ENCODE results near the gene KCNQ5.

KCNQ5 gene

GRCh38 chr6:72740135-72740534 is 118.3 kb downstream of the KCNQ5 start:
- no peak for DNase-seq (ENCODE audit: low read depth in 4 of 4, low spot score in 1 of 4)

GRCh38 chr6:72741083-72741482 is 119.2 kb downstream of the KCNQ5 start:
- no peak for DNase-seq (ENCODE audit: low read depth in 4 of 4, low spot score in 1 of 4)

- no peak for DNase-seq (ENCODE audit: low read depth in 4 of 4, low spot score in 1 of 4)
Measured at GRCh38 chr6:72742001-72742673, 120.3 kb downstream of the KCNQ5 start.

- no peak for DNase-seq (ENCODE audit: low read depth in 4 of 4, low spot score in 1 of 4)
Measured at GRCh38 chr6:72746276-72746675, 124.4 kb downstream of the KCNQ5 start.

- no peak for DNase-seq (ENCODE audit: low read depth in 4 of 4, low spot score in 1 of 4)
Measured at GRCh38 chr6:72748759-72749158, 126.9 kb downstream of the KCNQ5 start.

- DNase-seq (ENCODE audit: low read depth in 4 of 4, low spot score in 1 of 4), result no peak
Measured at GRCh38 chr6:72755752-72756151, 133.9 kb downstream of the KCNQ5 start.

GRCh38 chr6:72757048-72757447 is 135.2 kb downstream of the KCNQ5 start:
- DNase-seq (ENCODE audit: low read depth in 4 of 4, low spot score in 1 of 4), result no peak

- no peak for DNase-seq (ENCODE audit: low read depth in 4 of 4, low spot score in 1 of 4)
Measured at GRCh38 chr6:72757926-72758325, 136.1 kb downstream of the KCNQ5 start.

GRCh38 chr6:72758901-72759300 is 137.0 kb downstream of the KCNQ5 start:
- DNase-seq (ENCODE audit: low read depth in 4 of 4, low spot score in 1 of 4), result no peak

GRCh38 chr6:72760114-72760793 is 138.4 kb downstream of the KCNQ5 start:
- DNase-seq (ENCODE audit: low read depth in 4 of 4, low spot score in 1 of 4), result no peak

GRCh38 chr6:72761761-72762160 is 139.9 kb downstream of the KCNQ5 start:
- no peak for DNase-seq (ENCODE audit: low read depth in 4 of 4, low spot score in 1 of 4)

GRCh38 chr6:72769459-72770125 is 147.7 kb downstream of the KCNQ5 start:
- no peak for DNase-seq (ENCODE audit: low read depth in 4 of 4, low spot score in 1 of 4)

- DNase-seq (ENCODE audit: low read depth in 4 of 4, low spot score in 1 of 4), result no peak
Measured at GRCh38 chr6:72770959-72771358, 149.1 kb downstream of the KCNQ5 start.

- DNase-seq (ENCODE audit: low read depth in 4 of 4, low spot score in 1 of 4), result no peak
Measured at GRCh38 chr6:72776456-72776855, 154.6 kb downstream of the KCNQ5 start.

GRCh38 chr6:72781624-72782023 is 159.8 kb downstream of the KCNQ5 start:
- DNase-seq (ENCODE audit: low read depth in 4 of 4, low spot score in 1 of 4), result no peak

GRCh38 chr6:72783035-72783434 is 161.2 kb downstream of the KCNQ5 start:
- no peak for DNase-seq (ENCODE audit: low read depth in 4 of 4, low spot score in 1 of 4)

- DNase-seq (ENCODE audit: low read depth in 4 of 4, low spot score in 1 of 4), result no peak
Measured at GRCh38 chr6:72783666-72784065, 161.8 kb downstream of the KCNQ5 start.

- no peak for DNase-seq (ENCODE audit: low read depth in 4 of 4, low spot score in 1 of 4)
Measured at GRCh38 chr6:72784071-72784470, 162.2 kb downstream of the KCNQ5 start.

- no peak for DNase-seq (ENCODE audit: low read depth in 4 of 4, low spot score in 1 of 4)
Measured at GRCh38 chr6:72784581-72784980, 162.7 kb downstream of the KCNQ5 start.

- no peak for DNase-seq (ENCODE audit: low read depth in 4 of 4, low spot score in 1 of 4)
Measured at GRCh38 chr6:72787391-72788031, 165.6 kb downstream of the KCNQ5 start.

- DNase-seq (ENCODE audit: low read depth in 4 of 4, low spot score in 1 of 4), result no peak
Measured at GRCh38 chr6:72788188-72788587, 166.3 kb downstream of the KCNQ5 start.

GRCh38 chr6:72789145-72789544 is 167.3 kb downstream of the KCNQ5 start:
- no peak for DNase-seq (ENCODE audit: low read depth in 4 of 4, low spot score in 1 of 4)
